ENCODE results near the gene SPDYE16.
"Not testable (repeated sequence)": the region's sequence is repeated elsewhere in the genome, so short reads cannot be mapped to it uniquely, and the experiment has no call there.

DNA sequence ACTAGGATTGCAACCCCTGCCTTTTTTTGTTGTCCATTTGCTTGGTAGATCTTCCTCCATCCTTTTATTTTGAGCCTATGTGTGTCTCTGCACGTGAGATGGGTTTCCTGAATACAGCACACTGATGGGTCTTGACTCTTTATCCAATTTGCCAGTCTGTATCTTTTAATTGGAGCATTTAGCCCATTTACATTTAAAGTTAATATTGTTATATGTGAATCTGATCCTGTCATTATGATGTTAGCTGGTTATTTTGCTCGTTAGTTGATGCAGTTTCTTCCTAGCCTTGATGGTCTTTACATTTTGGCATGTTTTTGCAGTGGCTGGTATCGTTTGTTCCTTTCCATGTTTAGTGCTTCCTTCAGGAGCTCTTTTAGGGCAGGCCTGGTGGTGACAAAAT is 21.9 kb upstream of the SPDYE16 start:
- not testable (repeated sequence) for TF ChIP-seq EZH2 (IDR thresholded peaks at IDR 0.05; ENCODE audit: insufficient read depth, poor library complexity, severe bottlenecking); EZH2phosphoT487 (IDR thresholded peaks at IDR 0.05; ENCODE audit: insufficient read depth, low read depth)

Data from GM23248 (cell line).